GM18505 (cell line): ENCODE results near the gene CGB1.
"Not testable (repeated sequence)": the region's sequence is repeated elsewhere in the genome, so short reads cannot be mapped to it uniquely, and the experiment has no call there.

Experiments used
- ATAC-seq: cut with Tn5 transposase; IDR thresholded peaks from one replicate; pipeline ENCODE4 v1.9.1; 2021; ENCODE audit not compliant: unreplicated experiment
- POLR2A ChIP-seq: IDR thresholded peaks from 4 replicates; pipeline ENCODE4 v1.6.1; 2011; ENCODE audit warnings: borderline replicate concordance; ENCODE audit not compliant: insufficient read depth, insufficient read length; ENCODE audit errors: extremely low read depth

The CGB1 gene

DNA sequence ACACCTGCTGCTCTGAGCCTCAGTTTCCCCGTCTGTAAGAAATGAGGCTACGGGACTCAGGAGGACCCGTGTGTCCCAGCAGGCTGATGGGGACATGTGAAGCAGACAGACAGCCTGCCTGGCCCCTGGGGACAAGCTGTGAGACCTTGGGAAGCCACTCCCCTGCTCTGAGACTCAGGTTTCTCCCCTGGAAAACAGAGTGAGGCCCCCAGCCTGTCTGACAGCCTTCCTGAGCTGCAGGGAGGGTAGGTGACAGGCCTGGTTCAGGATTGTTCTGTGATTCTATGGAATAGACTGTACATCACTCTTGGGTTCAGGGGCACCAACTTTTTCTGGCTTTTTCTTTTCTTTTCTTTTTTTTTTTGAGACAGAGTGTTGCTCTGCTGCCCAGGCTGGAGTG lies 30.9 kb upstream of the CGB1 start:
- TF ChIP-seq POLR2A = no peak
- no peak for ATAC-seq

DNA sequence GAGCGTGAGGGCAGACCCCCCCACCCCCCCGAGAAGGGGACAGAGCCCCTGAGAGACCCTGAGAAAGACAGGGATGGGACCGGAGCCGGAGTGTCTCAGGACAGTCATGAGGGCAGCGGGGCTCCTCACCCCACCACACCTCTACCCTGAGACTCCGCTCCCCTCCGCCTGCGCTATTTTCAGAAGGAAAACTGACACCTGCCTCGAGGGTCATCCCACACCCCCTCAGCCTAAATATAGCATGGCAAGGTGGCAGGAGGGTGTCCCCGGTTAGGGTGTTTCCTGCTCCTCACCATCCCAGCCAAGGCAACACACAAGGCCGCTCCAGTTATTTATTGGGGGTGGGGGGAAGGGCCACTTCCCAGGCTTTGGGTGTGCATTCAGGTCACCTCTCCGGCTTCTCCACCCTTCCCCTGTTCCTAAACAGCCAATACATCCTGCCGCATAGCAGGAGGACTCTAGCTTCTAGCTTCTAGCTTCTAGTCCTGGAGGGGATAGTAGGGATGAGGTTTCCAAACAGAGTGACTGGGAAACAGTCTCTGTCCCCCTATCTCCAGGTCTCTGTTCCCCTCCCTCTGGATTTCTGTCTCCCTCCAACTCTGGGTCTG lies 29.3 kb upstream of the CGB1 start:
- no peak for TF ChIP-seq POLR2A
- no peak for ATAC-seq

DNA sequence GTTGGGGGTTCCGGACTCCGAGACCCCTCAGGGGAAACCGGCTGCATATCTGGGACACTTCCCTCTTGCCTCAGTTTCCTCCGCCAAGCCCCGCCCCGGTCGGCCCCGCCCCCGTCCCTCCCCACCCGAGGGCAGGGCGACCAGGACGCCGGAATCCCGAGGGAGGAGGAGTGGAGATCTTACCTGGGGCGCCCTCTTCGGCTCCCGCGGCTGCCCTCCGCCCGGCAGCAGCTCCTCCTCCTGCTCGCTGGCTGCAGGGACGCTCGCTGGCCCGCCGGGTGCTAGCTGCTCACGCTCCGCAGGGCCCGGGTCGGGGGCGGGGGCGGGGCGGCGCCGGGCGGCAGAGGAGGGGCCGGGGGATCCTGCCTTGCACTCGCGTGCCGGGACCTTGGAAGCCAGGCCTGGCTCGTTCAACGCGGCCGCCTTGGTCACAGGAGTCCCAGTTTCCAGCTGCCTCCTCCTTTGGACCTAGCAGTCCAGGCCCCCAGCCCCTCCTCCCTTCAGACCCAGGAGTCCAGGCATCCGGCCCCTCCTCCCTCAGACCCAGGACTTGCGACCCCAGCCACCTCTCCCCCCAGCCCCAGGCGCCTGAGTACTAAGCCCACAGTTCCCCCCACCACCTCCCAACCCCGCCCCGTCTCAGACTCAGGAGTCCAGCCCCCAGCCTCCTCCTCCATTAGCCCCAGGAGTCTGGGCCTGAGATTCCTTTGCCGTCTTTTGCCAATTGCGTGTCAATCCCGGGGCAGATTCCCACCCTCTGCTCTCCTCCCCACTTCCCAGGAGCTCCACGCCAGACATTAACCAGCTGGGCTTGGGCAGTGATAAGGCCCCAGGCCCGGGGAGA lies 28.3 kb upstream of the CGB1 start, which contains the start of gene NTF4:
TSS of gene NTF4 (minus strand) at position 51 of the 844 bp plus-strand sequence. CDS start 2,821 bp downstream, outside the sequence.
- no peak for ATAC-seq
- TF ChIP-seq POLR2A = no peak

DNA sequence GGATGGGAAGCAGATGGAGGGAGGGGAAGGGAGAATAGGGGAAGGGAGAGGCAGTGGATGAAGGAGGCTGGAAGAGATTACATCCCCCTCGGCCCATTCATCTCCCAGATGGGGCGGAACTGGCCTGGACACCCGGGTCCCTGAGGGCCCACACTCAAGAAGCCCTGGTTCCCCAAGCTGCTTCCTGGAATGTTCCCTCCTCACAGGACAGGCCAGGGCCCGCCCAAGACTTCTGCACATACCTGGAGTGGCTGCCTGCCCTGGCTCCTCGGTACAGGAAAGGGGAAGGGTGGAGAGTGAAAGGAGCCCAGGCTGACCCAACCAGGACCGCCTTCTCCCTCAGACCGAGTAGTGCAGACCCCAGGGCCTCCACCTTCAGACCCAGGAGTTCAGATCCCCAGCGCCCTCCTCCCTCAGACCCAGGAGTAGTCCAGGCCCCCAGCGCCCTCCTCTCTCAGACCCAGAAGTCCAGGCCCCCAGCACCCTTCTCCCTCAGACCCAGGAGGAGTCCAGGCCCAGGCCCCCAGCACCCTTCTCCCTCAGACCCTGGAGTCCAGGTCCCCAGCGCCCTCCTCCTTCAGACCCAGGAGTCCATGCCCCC lies 27.4 kb upstream of the CGB1 start:
- TF ChIP-seq POLR2A = no peak
- ATAC-seq = no peak

DNA sequence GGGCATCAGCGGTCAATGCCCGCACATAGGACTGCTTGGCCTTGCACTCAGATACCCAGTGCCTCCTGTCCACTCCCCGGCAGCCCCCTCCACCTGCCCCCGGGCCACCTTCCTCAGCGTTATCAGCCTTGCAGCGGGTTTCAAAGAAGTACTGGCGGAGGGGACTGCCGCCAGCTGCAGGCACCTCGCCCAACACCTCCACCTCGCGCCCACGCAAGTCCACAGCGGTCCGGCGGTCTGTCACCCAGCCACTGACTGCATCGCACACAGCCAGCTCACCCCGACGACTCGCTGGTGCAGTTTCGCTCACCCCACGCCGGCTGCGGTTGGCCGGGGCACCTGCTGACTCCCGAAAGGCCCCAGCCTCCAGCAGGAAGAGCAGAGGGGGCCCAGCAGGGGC lies 24.8 kb upstream of the CGB1 start:
- TF ChIP-seq POLR2A = no peak
- no peak for ATAC-seq

DNA sequence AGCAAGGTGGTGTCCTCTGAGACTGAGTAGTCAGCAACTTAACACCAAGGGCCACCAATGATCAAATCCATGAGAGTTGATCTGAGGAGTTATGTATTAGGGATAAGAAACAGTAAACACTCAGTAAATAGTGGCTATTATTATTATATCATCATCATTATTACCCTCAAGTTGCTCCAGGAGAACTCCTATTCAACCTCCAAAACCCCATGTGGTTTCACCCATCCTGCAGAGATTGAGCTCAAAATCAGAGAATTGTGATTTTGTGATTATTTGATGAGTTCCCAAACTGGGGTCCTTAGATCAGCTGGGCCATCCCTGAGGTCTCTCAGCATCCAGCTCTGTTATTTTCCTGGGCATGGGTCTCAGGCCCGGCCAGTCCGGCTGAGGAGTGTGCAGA lies 24.3 kb upstream of the CGB1 start:
- no peak for TF ChIP-seq POLR2A
- ATAC-seq = no peak

DNA sequence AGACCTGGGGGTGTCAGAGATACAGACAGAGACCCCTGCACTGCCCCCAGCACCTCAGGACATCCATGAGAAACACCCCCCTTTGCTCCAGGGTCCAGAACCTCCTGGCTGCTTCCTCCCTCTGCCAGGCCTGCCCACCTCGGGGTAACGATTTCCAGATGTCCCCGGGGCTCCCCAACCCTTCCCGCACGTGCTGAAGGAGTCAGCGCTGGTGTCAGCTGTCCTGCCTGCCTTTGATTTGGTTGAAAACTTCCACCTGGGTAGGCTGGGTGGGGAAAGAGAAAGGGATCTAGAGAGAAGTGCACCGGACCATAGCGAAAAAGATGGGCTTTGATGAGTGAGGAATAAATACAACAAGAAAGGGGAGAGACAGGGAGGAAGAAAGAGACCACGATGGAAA lies 22.4 kb upstream of the CGB1 start:
- no peak for TF ChIP-seq POLR2A
- no peak for ATAC-seq

DNA sequence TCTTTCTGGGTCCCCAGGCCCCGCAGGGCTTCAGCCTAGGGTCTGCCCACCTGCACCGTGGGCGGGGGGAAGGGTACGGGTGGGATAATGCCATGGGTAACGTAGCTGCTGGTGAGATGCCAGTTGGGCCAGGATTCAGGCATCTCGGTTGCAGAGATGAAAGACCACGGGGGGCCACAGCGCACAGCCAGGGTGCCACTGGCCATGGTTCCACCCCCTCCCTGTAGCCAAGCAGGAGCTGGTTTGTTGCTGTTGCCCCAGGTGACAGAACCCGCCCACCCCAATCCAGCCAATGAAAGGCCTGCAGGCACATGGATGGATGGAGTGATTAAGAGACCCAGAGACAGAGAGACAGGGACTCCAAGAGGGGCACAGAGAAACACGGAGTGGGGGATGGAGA lies 21.9 kb upstream of the CGB1 start:
- no peak for ATAC-seq
- no peak for TF ChIP-seq POLR2A

DNA sequence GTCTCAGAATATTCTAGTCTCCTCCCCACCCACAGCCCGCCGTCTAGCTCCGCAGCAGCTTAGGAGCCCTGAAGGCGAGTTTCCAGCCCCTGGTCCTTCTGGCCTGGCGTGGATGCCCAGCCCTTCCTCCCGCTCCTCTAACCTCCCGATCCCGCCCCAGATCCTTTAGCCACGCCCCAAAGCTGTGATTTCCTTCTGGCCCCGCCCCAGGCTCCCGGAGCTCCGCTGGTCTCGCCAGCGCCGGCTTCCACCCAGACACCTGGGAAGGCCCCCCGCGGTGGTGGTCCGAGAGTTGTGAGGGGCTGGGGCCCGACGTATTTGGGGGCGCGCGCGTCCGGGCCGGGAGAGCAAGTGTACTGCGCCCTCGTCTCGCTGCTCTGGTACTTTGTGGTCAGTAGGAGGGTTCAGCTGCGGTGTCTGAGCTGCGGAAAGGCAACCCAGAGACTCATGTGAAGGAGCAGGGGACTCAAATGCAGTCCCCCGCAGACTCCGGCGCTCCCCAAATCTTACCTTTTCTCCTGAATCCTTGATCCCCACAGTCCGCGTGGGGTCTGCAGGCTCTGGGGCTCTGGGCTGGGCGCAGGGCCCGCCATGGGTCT lies 21.0 kb upstream of the CGB1 start, which contains the start of gene CGB7:
TSS of gene CGB7 (minus strand) at position 114 of the 599 bp plus-strand sequence. CDS start 2,374 bp downstream, outside the sequence.
- no peak for ATAC-seq
- no peak for TF ChIP-seq POLR2A

DNA sequence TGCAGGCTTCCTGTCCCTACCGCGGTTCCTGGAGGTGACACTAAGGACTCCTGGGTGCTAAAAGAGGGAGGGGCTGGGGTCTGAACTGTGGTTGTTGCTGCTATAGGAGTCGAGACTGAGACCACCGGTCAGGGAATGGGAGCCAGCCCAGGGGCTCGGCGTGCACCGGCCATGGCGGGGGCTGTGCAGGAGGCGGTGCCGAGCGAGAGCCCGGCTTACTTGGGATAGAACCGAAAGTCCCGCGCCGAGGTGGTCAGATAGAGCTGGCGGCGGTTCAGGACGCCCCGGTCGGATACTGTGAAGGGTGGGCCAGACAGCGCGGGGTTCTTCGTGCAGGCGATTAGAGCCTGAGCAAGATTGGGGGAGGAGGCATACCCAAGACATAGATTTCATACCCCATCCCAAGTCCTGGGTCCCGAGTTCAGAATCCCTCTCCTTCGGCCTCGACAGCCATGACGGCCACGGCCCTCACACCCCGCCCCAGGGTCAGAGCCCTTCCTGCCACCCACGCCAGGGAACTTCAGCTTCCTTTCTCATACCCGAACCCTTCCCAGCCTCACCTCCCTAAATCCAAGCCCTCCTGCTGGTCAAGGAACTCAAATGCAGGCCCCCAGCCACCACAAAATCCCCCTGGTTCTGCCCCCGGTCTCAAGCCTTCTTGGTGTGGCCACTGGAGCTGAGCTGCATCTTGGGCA lies 20.4 kb upstream of the CGB1 start:
- not testable (repeated sequence) for ATAC-seq

DNA sequence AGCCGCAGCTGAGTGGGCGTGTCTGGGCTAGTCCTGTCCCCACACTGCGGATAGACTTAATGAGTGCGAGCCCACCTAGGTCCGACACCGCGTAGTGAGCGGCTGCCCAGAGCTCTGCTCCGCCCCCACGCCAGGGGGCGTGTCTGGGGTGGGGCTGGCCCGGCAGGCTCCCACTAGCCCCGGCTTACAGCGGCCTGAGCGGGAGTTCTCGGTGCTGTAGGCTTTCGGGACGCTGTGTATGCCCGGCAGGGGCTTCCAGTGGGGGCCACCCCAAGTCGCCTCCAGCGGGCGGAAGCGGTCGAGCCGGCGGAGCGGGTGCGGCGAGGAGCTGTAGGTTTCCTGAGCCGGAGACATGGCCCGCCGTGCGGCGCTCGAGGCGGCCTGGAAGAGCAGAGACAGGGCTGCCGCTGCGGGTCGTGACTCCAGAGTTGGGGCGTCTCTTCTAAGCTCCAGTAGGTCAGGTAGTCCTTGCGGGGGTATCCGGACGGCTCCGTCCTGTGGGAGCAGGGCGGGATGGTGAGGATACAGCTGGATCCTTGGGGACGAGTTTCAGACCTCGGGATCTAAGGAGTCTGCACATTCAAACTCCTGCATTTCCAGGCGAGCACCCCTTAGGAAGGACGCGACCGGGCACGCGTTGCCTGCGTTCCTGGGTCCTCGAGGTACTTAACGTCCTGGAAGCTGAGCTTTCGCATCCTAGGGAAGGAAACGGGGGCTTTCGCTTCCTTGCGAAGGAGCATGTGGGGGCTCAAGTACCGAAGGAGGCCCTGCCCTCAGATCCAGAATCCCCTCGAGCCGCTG lies 19.6 kb upstream of the CGB1 start:
- no peak for TF ChIP-seq POLR2A
- ATAC-seq = no peak

DNA sequence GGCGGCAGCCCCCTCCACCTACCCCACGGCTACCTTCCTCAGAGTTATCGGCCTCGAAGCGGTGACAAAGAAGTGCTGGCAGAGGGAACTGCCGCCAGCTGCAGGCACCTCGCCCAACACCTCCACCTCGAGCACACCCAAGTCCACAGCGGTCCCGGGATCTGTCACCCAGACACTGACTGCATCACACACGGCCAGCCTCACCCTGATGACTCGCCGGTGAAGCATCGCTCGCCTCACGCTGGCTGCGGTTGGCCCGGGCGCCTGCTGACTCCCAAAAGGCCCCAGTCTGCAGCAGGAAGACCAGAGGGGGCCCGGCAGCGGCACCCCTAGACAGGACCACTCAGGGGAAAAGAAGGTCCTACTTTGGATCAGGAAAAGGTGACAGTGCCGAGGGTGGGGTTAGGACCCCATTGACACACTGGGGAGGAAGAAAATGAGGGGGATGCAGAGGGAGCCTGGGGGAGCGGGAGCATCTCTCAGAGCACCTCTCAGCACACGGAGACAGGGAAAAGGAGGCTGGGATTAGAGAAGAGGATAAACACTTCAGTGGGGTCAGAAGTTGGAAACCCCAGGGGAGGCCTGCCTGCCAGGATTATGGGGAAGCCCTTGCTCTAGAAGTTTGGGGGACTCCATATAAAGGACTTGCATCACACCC lies 13.8 kb upstream of the CGB1 start:
- ATAC-seq = not testable (repeated sequence)

DNA sequence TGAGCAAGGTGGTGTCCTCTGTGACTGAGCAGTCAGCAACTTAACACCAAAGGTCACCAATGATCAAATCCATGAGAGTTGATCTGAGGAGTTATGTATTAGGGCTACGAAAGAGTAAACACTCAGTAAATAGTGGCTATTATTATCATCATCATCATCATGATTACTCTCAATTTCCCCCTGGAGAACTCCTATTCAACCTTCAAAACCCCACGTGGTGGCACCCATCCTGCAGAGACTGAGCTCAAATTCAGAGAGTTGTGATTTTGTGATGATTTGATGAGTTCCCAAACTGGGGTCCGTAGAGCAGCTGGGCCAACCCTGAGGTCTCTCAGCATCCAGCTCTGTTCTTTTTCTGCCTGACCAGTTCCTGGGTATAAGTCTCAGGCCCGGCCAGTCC lies 13.1 kb upstream of the CGB1 start:
- ATAC-seq = not testable (repeated sequence)

DNA sequence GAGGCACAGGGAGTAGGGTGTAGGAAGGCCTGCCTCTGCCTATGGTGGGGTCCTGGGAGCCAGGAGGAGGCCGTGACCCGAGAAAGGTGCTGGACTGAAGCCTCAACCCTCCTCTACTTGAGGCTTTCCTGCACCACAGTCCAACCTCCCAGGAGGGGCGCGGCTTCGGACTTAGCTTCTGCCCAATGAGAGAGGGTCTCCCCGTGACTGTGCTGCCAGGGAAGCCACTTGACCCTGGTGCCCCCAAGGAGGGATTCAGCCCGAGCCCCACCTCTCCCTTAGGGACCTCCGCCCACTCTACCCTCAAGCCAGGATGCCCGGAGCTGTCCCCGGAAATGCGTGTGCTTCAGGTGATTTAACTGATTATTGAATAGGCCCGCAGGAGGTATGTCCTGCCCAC lies 12.3 kb upstream of the CGB1 start, which contains the start of gene CGB8:
TSS of gene CGB8 (minus strand) at position 101 of the 400 bp plus-strand sequence. CDS start 372 bp downstream, outside the sequence.
- ATAC-seq = not testable (repeated sequence)

DNA sequence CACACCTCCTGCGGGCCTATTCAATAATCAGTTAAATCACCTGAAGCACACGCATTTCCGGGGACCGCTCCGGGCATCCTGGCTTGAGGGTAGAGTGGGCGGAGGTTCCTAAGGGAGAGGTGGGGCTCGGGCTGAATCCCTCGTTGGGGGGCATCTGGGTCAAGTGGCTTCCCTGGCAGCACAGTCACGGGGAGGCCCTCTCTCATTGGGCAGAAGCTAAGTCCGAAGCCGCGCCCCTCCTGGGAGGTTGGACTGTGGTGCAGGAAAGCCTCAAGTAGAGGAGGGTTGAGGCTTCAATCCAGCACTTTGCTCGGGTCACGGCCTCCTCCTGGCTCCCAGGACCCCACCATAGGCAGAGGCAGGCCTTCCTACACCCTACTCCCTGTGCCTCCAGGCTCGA lies 6.9 kb upstream of the CGB1 start, which contains the start of gene CGB5:
TSS of gene CGB5 (plus strand) at position 301 of the 400 bp plus-strand sequence. CDS start 362 bp downstream, outside the sequence.
- ATAC-seq = not testable (repeated sequence)

DNA sequence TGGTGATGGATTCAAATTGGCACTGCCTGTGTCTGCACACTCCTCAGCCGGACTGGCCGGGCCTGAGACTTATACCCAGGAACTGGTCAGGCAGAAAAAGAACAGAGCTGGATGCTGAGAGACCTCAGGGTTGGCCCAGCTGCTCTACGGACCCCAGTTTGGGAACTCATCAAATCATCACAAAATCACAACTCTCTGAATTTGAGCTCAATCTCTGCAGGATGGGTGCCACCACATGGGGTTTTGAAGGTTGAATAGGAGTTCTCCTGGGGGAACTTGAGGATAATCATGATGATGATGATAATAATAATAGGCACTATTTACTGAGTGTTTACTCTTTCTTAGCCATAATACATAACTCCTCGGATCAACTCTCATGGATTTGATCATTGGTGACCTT lies 6.0 kb upstream of the CGB1 start:
- not testable (repeated sequence) for ATAC-seq
